Epithelial cell of umbilical artery (primary cell): ENCODE measurements around the gene KDM2A. TPM values are rescaled to one million over a fixed set of nuclear protein-coding genes. Genes with fewer than 3 reads are reported as not detected.

ENCODE experiments used
- total RNA-seq: library from RNA; depleted of rRNA; stranded (reverse); fragments of >200 nt; gene quantifications from 2 replicates; pipeline ENCODE4 v1.2.3, GENCODE V29; 2014

Gene KDM2A
- total RNA-seq = 27.9 and 34.7 TPM in 2 replicates

GRCh38 chr11:67118801-67119584, at the start of gene KDM2A:
KDM2A (plus strand) TSS chr11:67119263; CDS start chr11:67121317, 2,054 bp downstream.

GRCh38 chr11:67266449-67267187, 147.6 kb downstream of the KDM2A start, which contains the start of gene GRK2:
GRK2 (plus strand) TSS chr11:67266473; CDS start chr11:67266700, 227 bp downstream.

GRCh38 chr11:67289226-67289650, 170.2 kb downstream of the KDM2A start, which contains the start of gene ANKRD13D:
ANKRD13D (plus strand) TSS chr11:67289303; CDS start chr11:67289461, 158 bp downstream.

GRCh38 chr11:67303132-67303834, 184.2 kb downstream of the KDM2A start, which contains the start of gene SSH3:
SSH3 (plus strand) TSS chr11:67303530; CDS start chr11:67303626, 96 bp downstream.

Other genes starting within 250 kb of the KDM2A start
- gene PC, start 160.9 kb upstream of the KDM2A start, total RNA-seq = 5.5 and 7.8 TPM in 2 replicates
- gene C11orf86, start 144.0 kb upstream of the KDM2A start, total RNA-seq = not detected in 2 replicates
- gene SYT12, start 96.1 kb upstream of the KDM2A start, total RNA-seq = not detected in 2 replicates
- 4.9 and 6.2 TPM in 2 replicates for gene RHOD, start 62.4 kb upstream of the KDM2A start, total RNA-seq
- 27.3 and 36.8 TPM in 2 replicates for gene GRK2, start 147.2 kb downstream of the KDM2A start, total RNA-seq
- gene ANKRD13D, start 170.0 kb downstream of the KDM2A start, total RNA-seq = 21.4 and 22.4 TPM in 2 replicates
- 7.8 and 9.1 TPM in 2 replicates for gene SSH3, start 184.3 kb downstream of the KDM2A start, total RNA-seq
- gene POLD4, start 234.3 kb downstream of the KDM2A start, total RNA-seq = 41.0 and 52.0 TPM in 2 replicates